NCI-H187 treated with DMSO at 0.1 percent for 48 hours (cell line): ENCODE results near the gene SENP5.
"Not testable (repeated sequence)": the region's sequence is repeated elsewhere in the genome, so short reads cannot be mapped to it uniquely, and the experiment has no call there.

Source experiments
- DNase-seq: peaks from one replicate; lab custom pipeline; 2025; lab: John Stamatoyannopoulos, UW

Gene SENP5

DNA sequence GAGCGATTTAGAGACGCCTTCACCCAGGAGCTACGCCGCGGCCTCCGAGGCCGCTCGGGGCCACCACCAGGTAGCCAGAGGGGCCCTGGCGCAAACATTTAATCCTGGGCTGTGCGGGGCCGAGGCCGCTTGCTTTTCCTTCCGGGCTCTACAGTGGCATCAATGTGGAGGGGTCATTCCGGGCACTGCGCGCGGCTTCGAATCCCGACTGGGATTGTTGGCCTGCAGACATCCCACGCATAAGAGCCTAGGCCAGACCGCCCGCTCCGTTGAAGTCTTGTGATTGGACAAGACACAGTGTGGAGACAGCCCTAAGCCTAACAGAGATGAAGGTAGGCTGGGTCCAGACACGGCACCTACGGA is 75.2 kb downstream of the SENP5 start:
- no peak for DNase-seq

DNA sequence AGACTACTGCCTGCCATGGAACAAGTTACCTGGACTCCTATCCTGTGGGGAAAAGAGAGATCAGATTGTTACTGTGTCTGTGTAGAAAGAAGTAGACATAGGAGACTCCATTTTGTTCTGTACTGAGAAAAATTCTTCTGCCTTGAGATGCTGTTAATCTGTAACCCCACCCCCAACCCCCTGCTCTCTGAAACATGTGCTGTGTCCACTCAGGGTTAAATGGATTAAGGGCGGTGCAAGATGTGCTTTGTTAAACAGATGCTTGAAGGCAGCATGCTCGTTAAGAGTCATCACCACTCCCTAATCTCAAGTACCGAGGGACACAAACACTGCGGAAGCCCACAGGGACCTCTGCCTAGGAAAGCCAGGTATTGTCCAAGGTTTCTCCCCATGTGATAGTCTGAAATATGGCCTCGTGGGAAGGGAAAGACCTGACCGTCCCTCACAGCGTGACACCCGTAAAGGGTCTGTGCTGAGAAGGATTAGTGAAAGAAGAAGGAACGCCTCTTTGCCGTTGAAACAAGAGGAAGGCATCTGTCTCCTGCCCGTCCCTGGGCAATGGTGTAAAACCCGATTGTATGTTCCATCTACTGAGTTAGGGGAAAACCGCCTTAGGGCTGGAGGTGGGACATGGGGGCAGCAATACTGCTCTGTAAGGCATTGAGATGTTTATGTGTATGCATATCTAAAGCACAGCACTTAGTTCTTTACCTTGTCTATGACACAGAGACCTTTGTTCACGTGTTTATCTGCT is 76.5 kb downstream of the SENP5 start:
- not testable (repeated sequence) for DNase-seq

DNA sequence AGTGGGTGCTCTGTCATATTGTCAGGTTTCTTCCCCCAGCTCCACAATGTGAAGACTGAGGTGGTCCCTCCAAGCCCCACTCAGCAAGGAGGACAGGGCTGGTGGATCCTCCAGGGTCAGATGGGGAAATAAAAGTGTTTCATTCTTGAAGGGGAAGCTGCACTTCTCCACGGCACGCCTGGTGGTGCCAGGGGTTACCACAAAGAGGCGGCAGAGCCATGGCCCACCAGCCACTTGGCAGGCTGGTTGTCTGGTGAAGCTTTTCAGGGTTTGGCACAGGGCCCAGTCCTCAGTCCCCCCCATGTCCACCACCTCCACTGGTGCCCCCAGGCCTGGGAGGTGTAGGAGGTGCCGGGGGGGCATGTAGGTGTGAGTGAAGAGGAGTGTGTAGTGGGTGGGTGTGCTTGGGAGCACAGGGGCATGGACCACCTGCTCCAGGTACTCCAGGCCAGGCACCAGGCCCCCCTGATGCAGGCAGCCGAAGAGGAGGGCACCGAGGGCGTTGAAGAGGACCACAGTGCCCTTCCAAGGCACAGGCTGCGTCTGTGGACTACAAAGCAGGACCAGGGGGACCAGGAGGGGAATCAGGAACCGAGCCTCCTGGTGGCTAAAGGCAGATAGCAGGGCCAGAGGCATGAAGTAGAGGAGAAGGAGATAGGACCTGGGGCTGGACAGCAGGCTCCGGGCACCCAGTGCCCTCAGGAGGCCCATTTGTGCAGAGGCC is 79.6 kb downstream of the SENP5 start:
- no peak for DNase-seq

DNA sequence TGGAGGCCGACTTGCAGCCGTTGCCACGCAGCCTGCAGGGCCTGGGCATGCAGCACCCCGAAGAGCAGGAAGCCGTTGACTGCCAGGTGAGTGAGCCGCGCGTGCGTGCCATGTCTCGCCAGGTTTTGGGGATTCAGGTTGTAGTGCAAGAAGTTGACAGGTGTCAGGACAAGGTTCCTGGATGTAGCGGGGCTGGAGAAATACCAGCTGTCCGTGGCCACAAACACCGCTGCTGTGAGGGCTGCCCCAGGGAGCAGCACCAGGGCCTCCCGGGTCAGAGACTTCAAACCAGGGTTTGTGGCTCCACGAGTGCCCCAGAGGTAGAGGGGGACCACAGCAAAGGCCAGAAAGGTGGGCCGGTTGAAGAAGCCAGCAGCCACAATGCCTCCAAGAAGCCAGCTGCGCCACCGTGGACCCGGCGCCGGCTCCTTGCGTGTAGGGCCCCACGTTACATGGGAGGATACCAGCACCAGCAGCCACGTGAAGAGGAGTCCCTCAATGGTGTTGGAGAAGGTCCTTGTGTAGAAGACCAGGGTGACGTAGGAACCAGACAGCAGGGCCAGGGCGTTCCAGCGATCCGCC is 80.2 kb downstream of the SENP5 start:
- no peak for DNase-seq

GRCh38 chr3:196948442-196949284 is 80.9 kb downstream of the SENP5 start:
- DNase-seq = no peak

GRCh38 chr3:196949285-196949619 is 81.5 kb downstream of the SENP5 start:
- no peak for DNase-seq

DNA sequence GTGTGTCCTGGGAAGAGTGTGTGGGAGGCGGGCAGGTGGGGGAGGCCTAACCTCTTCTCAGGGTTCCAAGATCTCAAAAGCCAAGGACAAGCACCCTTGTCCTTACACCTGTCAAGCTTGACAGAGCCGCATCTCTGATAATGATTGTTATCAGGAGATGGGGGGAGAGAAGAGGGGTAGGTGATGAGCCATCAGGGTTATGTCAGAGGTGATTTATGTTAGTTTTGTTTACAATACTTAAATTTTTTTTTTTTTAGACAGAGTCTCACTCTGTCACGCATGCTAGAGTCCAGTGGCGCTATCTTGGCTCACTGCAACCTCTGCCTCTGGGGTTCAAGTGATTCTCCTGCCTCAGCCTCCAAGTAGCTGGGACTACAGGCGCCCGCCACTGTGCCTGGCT is 82.0 kb downstream of the SENP5 start:
- no peak for DNase-seq

DNA sequence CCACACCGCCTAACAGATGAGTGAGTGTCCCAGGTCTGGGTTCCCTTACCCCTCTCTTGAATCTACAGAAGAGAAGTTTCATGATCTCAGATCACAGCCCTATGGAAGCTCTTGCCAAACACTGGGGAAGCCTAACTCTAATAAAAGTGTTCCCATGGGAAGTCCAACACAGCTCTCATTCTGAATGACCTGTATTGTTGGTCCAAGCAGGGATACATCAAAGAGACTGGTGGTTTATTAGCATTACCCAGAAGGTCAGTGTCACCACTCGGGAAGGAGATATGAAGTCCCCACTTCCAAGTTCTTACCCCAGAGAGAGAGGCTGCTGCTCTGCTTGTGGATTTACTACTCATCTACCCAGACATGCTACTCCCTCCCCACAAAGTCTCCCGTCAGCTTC is 83.7 kb downstream of the SENP5 start:
- DNase-seq = no peak

DNA sequence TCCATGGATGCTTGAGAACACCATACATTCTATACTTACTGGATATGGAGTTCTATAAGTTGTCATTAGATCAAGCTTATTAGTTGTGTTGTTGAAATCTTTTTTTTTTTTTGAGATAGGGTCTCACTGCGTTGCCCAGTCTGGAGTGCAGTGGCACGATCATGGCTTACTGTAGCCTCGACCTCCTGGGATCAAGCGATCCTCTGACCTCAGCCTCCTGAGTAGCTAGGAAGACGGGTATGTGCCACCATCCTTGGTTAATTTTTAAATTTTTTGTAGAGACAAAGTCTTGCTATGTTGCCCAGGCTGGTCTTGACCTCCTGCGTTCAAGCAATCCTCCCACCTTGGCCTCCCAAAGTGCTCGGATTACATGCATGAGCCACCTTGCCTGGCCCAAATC is 87.1 kb downstream of the SENP5 start:
- no peak for DNase-seq

- DNase-seq = no peak
Measured at GRCh38 chr3:196962108-196962929, 94.6 kb downstream of the SENP5 start.

DNA sequence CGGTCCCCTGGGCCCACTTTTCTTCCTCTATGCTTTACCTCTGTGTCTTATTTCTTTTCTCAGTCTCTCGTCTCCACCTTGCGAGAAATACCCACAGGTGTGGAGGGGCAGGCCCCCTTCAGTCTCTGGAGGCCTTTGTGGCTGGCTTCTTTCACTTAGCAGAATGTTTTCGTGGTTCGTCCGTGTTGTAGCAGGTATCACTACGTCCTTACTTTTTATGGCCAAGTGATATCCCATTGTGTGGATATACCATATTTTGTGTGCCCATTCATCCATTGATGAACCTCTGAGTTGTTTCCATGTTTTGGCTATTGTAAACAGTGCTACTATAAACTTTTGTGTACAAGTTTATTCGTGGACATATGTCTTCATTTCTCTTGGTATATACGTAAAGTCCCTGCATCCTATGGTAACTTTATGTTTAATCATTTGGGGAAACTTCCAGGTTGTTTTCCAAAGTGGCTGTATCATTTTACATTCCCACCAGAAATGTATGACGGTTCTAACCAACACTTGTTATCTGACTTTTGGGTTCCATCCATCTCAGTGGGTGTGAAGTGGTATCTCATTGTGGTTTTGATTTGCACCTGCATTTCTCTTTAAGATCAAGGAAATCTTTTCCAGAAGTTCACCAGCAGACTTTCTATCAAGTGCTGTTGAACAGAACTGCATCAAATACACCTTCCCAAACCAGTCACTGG is 95.4 kb downstream of the SENP5 start:
- DNase-seq = no peak

GRCh38 chr3:196963631-196963953 is 95.9 kb downstream of the SENP5 start:
- no peak for DNase-seq

DNA sequence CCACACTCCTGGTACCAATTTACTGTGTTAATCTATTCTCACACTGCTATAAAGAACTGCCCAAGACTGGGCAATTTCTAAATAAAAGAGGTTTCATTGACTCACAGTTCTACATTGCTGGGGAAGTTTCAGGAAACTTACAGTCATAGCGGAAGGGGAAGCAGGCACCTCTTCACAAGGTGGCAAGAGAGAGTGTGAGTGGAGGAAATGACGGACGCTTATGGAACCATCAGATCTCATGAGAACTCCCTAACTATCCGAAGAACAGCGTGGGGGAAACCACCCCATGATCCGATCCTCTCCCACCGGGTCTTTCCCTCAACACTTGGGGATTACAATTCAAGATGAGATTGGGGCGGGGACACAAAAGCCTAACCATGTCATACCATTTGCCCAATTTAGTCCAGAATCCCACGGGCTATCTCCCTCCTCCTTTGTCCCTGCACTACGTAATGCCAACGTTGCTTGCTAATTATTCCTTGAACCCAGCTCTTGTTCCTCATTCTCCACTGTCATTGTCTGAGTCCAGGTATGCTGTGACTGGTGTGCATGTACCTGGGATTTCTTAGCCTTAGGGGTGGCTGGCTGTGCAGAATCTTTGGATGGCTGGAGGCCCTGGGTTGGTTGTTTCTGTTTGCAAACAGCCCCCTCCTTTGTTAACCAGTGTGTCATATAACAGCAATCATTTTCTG is 97.5 kb downstream of the SENP5 start:
- no peak for DNase-seq

DNA sequence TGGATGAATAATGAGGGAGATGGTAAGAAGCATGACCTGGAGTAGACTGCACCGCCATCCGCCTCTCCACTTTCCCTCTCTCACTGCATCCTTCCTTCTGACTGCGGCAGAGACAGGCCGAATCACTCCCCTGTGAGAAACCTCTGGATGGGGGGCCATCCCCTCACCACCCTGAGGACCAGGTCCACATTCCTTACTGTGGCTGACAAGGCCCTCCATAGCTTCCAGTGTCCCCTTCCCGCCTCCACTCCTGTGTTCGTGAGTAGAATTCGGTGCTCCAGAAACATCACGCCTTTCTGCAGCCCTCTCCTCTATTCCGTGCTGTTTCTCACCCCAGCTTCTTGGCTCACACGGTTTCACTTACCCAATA is 98.1 kb downstream of the SENP5 start:
- DNase-seq = no peak

- DNase-seq = no peak
Measured at GRCh38 chr3:196966526-196967401, 99.0 kb downstream of the SENP5 start.

DNA sequence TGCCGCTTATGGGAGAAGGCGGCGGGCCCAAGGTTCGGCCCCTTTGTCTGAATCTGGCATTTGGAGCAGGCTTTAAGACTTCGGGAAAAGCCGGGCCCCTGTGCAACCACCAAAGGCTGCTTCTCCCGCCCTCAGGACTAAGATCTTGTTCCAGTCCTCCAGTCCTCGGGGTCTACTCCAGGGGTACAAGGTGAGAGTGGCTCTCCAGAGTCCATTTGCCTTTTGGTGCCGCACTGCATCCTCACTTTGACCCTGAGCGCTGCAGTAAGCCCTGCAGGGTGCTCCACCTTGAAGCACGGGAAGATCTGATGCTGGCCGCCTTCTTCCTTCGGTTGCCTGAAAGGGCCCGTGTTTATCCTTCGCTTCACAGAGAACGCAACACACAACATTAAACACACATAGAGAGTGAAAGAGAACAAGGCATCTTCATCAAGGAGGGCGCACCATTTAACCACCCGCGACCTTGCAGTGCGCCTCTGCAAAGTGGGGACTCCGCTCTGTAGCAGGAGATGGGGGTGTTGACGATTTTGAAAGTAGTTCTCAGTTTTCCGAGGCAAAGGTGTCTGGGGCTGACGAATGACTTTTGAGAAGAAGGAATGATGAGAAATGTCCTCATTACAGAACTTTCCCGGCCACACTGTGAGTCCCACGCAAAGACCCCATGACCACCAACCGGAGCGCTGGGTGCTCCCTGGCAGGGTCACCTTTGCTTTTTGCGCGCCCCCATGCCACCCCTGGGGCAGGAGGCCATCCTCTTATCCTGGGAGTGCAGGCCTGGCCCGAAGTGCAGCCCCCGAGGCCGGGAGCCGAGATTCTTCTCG is 99.9 kb downstream of the SENP5 start:
- DNase-seq = no peak

GRCh38 chr3:196968233-196969133 is 100.8 kb downstream of the SENP5 start, which contains the start of gene PIGZ:
PIGZ (minus strand) TSS chr3:196968833; CDS start chr3:196952031, 16,802 bp downstream.
- DNase-seq = no peak
